Jurkat, Clone E6-1 (cell line): ENCODE measurements around the gene GPLD1.

Source experiments
- DNase-seq: peaks from one replicate; pipeline ENCODE4 v3.0.0-alpha.2; 2011; ENCODE audit warnings: low read depth, low spot score
- H3K4me3 ChIP-seq: 2 replicates; pipeline ENCODE4 v1.5.1; 2011; ENCODE audit warnings: mild to moderate bottlenecking, low read length, control low read depth, moderate library complexity

Gene GPLD1

DNA sequence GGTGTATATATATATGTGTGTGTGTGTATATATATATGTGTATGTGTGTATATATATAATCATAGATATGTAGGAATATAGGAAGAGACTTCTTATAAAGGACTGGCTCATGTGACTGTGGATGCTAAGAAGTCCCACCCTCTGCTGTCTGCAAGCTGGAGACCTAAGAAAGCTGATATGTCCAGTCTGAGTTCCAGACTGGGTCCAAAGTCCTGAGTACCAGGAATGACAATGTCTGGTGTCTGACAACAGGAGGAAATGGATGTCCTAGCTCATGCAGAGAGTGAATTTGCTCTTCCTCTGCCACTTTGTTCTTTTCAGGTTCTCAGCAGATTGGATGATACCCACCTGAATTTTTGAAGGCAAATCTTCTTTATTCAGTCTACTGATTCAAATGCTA, 12.5 kb upstream of the GPLD1 start:
- DNase-seq: no peak

DNA sequence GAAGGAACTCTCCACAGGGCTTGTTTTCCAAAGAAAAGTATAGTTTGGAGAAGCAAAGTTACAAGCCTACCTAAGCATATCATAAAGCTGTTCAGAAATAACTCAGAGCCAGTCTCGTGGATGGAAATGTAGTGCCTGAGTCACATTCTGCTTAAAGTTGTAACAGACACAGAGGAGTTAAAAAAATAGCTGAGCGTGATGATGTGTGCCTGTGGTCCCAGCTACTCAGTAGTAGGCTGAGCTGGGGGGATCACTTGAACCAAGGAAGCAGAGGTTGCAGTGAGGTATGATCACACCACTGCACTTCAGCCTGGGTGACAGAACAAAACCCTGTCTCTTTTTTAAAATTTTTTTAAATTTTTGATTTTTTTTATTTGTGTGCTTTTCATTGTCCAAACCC, 12.0 kb upstream of the GPLD1 start:
- no peak for DNase-seq
- H3K4me3 ChIP-seq: no peak overlapping the region

More for the DNA sequence above, 12.5 kb upstream of the GPLD1 start:
- H3K4me3 ChIP-seq: no peak overlapping the region

DNA sequence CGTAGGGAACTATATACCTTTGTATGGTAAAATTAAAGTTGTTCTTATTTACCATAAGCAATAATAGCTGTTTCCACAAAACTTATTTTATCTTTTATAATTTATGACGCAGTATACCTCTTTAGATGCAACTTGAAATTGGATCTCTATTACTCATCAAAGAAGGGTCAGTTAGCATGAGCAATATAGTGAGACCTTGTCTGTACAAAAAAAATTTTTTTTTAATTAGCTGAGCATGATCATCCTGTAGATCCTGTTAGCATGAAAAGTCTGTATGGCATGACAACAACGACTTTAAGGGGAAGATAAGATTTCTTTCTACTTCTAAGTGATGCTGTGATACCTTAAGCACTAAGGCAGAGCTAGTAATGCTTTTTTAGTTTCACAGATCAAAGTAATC, 11.3 kb upstream of the GPLD1 start:
- H3K4me3 ChIP-seq: no peak overlapping the region

DNA sequence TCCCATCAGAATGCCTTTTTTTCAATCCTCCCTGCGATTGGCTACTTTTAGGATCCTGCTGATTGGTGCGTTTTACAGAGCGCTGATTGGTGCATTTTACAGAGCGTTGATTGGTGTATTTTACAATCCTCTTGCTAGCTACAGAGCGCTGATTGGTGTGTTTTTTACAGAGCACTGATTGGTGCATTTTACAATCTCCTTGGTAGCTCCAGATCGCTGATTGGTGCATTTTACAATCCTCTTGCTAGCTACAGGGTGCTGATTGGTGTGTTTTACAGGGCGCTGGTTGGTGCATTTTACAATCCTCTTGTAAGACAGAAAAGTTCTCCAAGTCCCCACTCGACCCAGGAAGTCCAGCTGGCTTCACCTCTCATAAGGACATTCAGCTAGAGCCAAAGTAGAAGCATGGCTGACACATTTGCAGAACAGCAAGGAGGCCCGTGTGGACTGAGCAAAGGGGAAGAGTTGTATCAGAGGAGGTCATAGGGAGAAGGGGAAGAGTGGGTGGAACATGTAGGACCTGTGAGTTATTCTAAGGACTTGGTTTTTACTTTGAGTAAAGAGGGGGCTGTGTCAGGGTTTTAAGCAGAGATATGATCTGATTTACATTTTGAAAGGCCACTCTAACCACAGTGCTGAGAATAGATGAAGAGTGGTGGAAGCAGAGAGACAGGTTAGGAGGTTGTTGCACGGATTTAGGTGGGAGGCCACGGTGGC, 8.0 kb upstream of the GPLD1 start:
- H3K4me3 ChIP-seq: no peak overlapping the region
- DNase-seq: no peak

More for the DNA sequence above, 11.3 kb upstream of the GPLD1 start:
- DNase-seq: no peak

DNA sequence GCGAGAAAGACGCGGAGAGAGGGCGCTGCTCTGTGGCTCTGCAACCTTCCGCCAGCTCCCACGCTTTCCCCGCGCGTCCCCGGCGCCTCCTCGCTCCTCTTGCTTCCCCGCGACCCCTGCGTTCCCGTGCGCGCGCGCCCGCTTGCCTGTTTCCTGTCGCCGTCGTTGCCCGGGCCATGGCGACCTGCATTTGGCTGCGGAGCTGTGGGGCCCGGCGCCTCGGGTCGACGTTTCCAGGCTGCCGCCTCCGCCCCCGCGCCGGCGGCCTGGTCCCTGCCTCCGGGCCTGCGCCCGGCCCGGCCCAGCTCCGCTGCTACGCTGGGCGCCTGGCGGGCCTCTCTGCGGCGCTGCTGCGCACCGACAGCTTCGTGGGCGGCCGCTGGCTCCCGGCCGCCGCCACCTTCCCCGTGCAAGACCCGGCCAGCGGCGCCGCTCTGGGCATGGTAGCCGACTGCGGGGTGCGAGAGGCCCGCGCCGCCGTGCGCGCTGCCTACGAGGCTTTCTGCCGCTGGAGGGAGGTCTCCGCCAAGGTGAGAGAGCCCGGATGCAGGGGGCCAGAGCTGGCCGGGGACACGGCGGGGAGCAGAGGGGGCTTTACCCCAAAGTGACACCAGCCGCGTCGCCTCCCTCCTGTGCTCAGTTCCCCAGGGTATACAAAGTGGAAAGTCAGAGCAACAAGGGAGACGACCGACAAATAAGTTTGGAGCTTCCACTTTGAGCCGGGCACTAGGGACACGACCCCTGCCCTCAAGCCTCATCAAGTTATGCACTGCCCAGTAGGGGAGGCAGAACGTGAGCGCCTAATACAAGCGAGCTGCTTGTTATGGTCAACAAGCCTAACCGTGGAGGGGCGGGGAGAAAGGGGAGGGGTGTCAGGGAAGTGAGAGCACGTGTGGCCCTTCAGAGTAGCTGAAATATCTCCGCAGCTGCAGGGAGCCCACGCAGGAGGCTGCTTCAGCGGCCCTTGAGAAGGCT, 5.7 kb upstream of the GPLD1 start, which contains the start of gene ALDH5A1:
TSS of gene ALDH5A1 (plus strand) at position 149 of the 975 bp plus-strand sequence. CDS start at position 177, 28 bp downstream.
- H3K4me3 ChIP-seq: peak within 1 kb of the TSS; percentile 75
- DNase-seq: peak; percentile 68

DNA sequence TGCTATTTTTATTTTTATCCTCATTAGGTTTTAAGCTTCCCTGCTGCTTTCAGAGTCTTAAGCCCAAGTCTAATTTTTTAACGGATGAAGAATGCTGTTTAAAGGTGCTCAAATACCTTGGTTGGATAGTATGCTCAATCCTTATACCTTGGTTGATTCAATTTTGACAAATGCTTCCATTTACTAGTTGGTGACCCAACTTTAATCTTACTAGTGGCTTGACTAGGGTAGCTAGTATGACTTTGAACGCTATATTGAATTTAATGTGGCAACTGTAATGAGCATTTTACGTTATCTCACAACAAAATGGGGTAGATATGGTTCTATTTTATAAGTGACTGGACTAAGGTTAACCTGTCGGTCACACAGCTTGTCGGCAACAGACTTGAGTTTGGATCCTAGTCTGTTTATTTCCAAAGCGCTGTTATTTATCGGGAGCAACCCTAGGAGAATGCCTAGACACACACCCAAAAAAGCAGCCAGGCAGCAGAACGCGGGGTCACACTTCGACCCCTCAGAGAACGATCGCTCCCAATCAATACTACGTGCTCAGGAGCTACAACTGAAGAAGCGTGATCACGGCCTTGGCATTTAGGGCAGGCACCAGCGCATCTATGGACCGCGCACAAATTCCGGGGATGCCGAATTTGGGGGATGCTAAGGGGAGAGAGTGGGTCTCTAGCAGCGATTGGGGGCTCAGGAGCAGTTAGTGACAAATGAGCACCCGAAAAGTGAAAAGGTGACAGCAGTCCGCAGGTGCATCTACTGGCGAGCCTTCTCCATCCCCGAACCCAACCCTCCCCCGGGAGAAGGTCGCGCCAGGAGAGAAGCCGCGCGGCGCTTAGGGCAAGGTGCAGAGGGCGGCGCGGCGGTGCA, 4.8 kb upstream of the GPLD1 start:
- no peak for DNase-seq
- H3K4me3 ChIP-seq: peak overlapping the region; percentile 75

DNA sequence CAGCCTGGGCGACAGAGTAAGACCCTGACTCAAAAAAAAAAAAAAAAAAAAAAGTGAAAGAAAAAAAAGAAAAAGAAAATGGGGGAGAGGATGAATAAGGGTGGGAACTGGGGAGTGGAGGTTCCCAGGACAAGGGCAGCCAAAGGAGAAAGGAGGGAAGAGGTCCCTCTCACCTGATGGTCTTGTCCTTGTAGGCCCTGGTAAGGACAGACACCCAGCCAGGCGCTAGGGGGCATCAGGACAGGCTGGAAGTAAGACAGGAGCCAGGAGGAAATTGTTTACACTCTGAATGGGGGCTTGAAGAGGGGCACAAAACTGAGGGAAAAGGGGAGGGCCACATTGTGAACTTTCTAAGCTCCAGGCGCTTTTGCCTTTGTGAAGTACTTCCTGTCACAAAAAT, 3.1 kb upstream of the GPLD1 start:
- peak; percentile 44 for DNase-seq

DNA sequence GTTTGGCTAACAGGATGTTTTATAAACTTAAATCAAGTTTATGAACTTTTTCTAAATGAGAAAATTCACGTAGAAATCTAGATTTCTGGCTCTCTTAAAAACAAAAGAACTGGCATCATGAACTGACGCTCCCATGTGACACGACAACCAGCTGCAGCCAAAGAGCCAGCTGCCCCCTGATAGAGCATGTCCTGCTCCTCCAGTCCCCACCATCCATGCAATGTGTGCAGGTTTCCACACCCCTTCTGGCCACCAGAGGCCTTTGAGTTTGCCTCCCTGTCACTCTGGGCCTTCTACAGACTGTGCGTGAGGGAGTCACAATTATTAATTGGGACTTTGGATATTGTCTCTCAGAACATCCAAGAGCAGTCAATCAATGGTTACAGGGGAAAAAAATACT, 1.6 kb upstream of the GPLD1 start:
- no peak overlapping the region for H3K4me3 ChIP-seq
- DNase-seq: no peak

More for the DNA sequence above, 3.1 kb upstream of the GPLD1 start:
- no peak overlapping the region for H3K4me3 ChIP-seq

DNA sequence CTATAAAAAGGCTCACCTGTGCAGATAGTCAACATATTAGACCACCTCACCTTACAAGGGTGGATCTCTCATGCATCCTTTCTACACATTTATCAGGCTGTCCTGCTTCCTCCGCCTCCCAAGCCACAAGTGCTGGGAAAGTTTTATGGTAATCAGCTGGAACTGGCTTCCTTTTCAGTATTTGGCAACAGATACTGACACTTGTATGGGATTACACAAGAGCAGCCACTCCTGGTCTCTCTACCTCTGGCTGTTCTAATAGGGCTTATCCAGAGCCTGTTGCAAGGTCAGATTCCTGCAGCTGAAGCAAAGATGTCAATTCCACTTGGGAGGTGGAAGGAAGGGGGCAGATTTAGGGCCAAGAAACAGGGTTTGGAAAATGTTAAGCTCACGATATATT, 503 bp upstream of the GPLD1 start:
- H3K4me3 ChIP-seq: no peak overlapping the region
- no peak for DNase-seq

DNA sequence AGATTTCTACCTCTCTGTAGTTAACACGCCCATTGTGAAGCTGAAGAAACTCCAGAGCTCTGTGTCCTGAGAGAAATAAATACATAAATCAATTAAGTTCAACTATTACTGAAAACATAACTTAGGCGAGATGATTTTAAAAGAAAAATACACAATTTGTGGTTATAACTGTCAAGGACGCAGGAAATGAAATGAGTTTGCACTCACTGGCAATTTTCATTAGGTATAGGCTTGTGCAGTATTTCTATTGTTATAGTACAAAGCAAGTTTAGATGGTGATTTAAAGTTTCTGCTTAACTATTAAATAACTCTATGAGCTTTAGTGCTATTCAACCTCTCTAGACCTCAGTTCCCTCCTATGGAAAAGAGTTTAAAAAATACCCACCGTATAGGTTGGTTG, 3.3 kb downstream of the GPLD1 start:
- DNase-seq: no peak

DNA sequence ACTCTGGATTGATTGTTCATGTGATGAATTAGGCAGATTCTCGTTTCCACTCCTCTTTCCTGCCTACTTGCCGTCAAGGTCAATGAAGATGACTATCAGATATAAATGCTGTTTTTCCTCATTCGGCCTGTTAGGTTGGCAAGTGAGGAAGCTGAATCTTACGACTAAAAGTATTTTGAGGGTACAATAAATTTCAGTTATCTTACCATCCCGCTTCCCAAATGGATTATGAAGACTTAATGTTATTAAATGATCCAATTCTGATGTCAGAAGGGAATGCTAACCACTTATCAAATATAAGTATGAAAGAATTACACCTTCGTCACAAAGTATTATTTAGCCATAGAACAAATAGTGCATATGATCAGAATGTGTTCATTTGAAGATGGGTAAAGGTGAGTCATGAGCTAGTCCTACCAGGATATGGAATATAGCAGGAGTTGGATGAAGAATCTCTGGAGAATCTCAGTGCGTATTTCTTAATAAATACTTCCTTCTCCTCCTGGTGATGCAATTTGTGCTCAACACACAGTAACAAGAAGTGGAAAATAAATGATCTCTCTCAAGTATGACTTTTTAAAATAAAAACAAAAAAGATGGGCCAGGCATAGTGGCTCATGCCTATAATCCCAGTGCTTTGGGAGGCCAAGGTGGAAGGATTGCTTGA, 4.6 kb downstream of the GPLD1 start:
- no peak overlapping the region for H3K4me3 ChIP-seq
- DNase-seq: no peak

More for the DNA sequence above, 3.3 kb downstream of the GPLD1 start:
- H3K4me3 ChIP-seq: no peak overlapping the region

DNA sequence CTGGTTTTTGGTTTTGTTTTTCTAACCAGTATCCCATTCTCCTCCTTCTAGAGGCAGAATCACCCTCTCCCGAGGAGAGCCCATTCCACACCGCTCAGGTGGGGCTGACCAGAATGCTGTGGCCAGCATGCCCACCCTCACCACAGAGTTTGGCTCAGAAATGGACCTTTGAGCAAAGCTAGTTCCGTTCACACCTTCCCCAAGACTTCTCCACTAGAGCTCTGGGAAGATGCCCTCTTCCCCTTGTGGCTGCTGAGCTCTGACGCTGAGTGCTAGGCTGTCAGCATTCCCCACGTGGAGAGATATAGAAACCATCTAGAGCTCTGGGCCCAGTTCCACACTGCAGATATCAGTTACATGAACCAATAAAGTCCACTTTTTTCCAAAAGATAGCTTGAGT, 7.9 kb downstream of the GPLD1 start:
- DNase-seq: no peak
- no peak overlapping the region for H3K4me3 ChIP-seq

DNA sequence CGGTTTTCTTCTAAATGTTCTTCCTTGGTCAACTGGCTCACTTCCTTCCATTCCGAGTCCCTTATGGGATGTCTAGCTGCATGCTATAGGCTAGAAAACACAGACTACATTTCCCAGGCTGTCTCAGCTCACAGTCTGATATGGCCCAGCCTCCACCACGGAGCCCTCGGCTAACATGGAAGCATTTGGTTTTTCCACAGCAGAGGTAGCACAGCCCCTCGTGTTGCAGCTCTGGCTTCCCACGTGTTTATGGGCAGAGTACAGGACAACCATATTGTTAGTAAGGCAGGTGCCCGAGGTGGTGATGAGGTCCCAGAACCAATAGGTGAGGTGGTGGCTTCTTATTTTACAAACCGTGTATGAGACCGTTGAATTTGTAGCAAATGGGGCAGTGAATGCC, 8.7 kb downstream of the GPLD1 start:
- no peak overlapping the region for H3K4me3 ChIP-seq

DNA sequence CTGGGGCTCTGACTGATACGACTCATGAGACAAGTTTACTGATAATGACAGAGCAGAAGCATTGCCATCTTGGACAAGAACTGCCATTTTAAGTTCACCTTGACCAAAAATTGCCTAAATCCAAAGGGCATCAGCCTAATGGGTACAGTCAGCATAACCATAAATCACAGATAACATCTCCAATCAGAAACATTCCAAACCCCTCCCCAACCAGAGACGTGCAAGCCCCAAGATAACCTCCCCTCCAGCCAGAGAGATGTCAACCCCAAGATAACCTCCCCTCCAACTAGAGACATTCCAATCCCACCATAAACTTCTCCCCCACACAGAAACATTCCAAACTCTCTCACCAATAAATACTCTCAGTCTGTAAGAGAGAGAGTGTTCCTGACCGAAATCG, 10.5 kb downstream of the GPLD1 start:
- no peak overlapping the region for H3K4me3 ChIP-seq
- DNase-seq: no peak

More for the DNA sequence above, 8.7 kb downstream of the GPLD1 start:
- DNase-seq: no peak

DNA sequence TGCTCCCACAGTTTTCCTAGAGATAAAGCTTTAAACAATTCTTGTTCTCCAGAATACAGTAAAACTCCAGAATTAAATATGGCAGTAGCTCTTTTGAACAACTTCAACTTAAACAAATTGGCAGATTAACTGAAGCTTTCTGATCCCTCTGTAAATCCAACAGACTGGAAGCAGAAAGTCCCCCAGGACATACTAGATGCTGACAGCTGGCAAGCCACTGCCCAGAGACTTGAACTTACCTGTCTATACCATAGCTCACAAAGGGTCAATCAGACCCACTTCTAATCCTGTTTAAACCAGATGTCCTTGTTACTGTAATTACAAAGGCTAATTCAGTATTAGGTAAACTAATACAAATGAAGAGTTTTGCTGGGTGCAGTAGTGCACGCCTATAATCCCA, 12.3 kb downstream of the GPLD1 start:
- H3K4me3 ChIP-seq: no peak overlapping the region
- no peak for DNase-seq

DNA sequence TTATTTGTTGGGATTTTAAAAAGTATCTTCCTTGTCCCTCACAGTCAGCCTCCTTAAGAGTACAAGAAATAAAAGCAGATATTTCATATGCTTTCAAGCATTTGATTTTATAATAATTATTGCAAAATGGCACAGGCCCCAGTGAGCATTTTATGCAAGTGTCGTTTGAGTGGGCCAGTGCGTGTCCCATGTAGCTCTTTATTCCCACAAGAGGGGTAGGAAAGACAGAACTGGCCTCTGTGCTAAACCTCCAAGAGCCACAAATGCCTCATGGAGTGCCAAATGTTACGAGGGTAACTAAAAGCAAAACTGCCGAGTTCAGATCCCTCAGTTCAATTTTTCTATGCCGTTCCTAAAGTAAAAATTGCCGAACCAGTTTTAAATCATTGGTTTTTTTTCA, 12.7 kb downstream of the GPLD1 start:
- no peak overlapping the region for H3K4me3 ChIP-seq
- DNase-seq: no peak

DNA sequence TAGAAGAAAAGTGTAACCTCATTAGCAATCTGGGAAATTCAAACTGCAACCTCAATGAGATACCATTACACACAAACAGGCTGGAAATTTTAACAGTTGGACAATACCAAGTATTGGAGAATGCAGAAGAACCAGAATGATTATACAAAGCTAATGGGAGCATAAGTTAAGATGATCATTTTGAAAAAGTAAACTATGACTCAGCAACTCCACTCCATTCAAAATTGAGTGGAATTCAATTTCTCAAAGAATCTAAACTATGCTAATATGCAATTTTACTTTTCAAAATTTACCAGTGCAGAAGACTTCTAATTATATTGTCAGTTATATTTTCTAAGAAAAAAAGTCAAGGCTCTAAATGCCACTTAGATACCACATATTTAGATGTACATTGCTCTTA, 17.2 kb downstream of the GPLD1 start:
- no peak for DNase-seq
- H3K4me3 ChIP-seq: no peak overlapping the region

DNA sequence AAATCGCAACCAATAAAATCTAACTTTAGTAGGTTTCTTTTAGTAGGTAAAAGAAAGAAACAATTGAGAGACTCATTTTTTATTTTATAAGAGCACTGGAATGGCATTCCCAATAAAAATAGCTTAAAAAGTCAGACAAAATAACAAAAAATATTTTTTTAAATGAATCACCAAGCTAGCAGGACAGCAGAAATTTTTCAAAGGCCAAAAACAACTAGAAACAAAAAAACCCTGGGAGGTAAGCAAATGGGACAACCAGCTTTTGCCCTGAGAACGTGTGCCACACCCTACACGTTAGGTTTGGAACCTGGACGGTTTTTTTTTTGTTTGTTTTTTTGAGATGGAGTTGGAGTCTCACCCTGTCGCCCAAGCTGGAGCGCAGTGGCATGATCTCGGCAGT, 19.6 kb downstream of the GPLD1 start:
- no peak overlapping the region for H3K4me3 ChIP-seq

More for the DNA sequence above, 19.6 kb downstream of the GPLD1 start:
- DNase-seq: no peak
